NCI-H1092 treated with DMSO at 0.1 percent for 48 hours (cell line): Measurements from ENCODE around the gene PLEKHA7.
"Not testable (repeated sequence)": the region's sequence is repeated elsewhere in the genome, so short reads cannot be mapped to it uniquely, and the experiment has no call there.

Source experiments
- DNase-seq: peaks from one replicate; lab custom pipeline; 2025; lab: John Stamatoyannopoulos, UW

Gene PLEKHA7

GRCh38 chr11:16904761-16905160 lies 109.5 kb downstream of the PLEKHA7 start:
- not testable (repeated sequence) for DNase-seq

GRCh38 chr11:16902781-16903378 lies 111.3 kb downstream of the PLEKHA7 start:
- DNase-seq = no peak

GRCh38 chr11:16902182-16902581 lies 112.0 kb downstream of the PLEKHA7 start:
- no peak for DNase-seq

GRCh38 chr11:16900491-16900890 lies 113.7 kb downstream of the PLEKHA7 start:
- DNase-seq = no peak

- no peak for DNase-seq
Measured at GRCh38 chr11:16899708-16900303, 114.4 kb downstream of the PLEKHA7 start.

- peak; percentile 41 for DNase-seq
Measured at GRCh38 chr11:16898274-16898985, 115.8 kb downstream of the PLEKHA7 start.

GRCh38 chr11:16897470-16898061 lies 116.6 kb downstream of the PLEKHA7 start:
- peak; percentile 99 for DNase-seq

- DNase-seq = peak; percentile 77
Measured at GRCh38 chr11:16896729-16897469, 117.3 kb downstream of the PLEKHA7 start.

GRCh38 chr11:16895306-16895705 lies 118.9 kb downstream of the PLEKHA7 start:
- peak; percentile 18 for DNase-seq

- DNase-seq = no peak
Measured at GRCh38 chr11:16893456-16894066, 120.7 kb downstream of the PLEKHA7 start.

GRCh38 chr11:16891964-16892363 lies 122.2 kb downstream of the PLEKHA7 start:
- DNase-seq = no peak

- DNase-seq = no peak
Measured at GRCh38 chr11:16891165-16891564, 123.0 kb downstream of the PLEKHA7 start.

GRCh38 chr11:16890442-16890841 lies 123.8 kb downstream of the PLEKHA7 start:
- no peak for DNase-seq

- no peak for DNase-seq
Measured at GRCh38 chr11:16889905-16890304, 124.3 kb downstream of the PLEKHA7 start.

GRCh38 chr11:16889010-16889409 lies 125.2 kb downstream of the PLEKHA7 start:
- DNase-seq = not testable (repeated sequence)

GRCh38 chr11:16887887-16888286 lies 126.3 kb downstream of the PLEKHA7 start:
- not testable (repeated sequence) for DNase-seq

GRCh38 chr11:16883174-16883573 lies 131.0 kb downstream of the PLEKHA7 start:
- DNase-seq = no peak

- DNase-seq = no peak
Measured at GRCh38 chr11:16881766-16882165, 132.4 kb downstream of the PLEKHA7 start.

GRCh38 chr11:16881074-16881709 lies 133.0 kb downstream of the PLEKHA7 start:
- DNase-seq = peak; percentile 53

GRCh38 chr11:16880184-16880801 lies 133.9 kb downstream of the PLEKHA7 start:
- no peak for DNase-seq

- no peak for DNase-seq
Measured at GRCh38 chr11:16879690-16880089, 134.5 kb downstream of the PLEKHA7 start.
